Cerebellar cortex (tissue), 1 donor: ENCODE measurements around the gene PBRM1.

Experiments
- DNase-seq: peaks from one replicate; pipeline ENCODE4 v3.0.0-alpha.2; 2015; ENCODE audit warnings: low spot score

Gene PBRM1

GRCh38 chr3:52670621-52671521 is 14.8 kb downstream of the PBRM1 start:
- no peak for DNase-seq

GRCh38 chr3:52663098-52663497 is 22.6 kb downstream of the PBRM1 start:
- no peak for DNase-seq

GRCh38 chr3:52660046-52660445 is 25.7 kb downstream of the PBRM1 start:
- no peak for DNase-seq

GRCh38 chr3:52655895-52656294 is 29.8 kb downstream of the PBRM1 start:
- DNase-seq = no peak

GRCh38 chr3:52651592-52651991 is 34.1 kb downstream of the PBRM1 start:
- no peak for DNase-seq

GRCh38 chr3:52650439-52650838 is 35.3 kb downstream of the PBRM1 start:
- DNase-seq = no peak

- DNase-seq = no peak
Measured at GRCh38 chr3:52649461-52650210, 36.1 kb downstream of the PBRM1 start.

GRCh38 chr3:52645549-52645948 is 40.2 kb downstream of the PBRM1 start:
- DNase-seq = no peak

- no peak for DNase-seq
Measured at GRCh38 chr3:52636673-52637072, 49.0 kb downstream of the PBRM1 start.

- DNase-seq = no peak
Measured at GRCh38 chr3:52633786-52634185, 51.9 kb downstream of the PBRM1 start.

- no peak for DNase-seq
Measured at GRCh38 chr3:52625041-52625440, 60.7 kb downstream of the PBRM1 start.

- DNase-seq = no peak
Measured at GRCh38 chr3:52623234-52623792, 62.4 kb downstream of the PBRM1 start.

GRCh38 chr3:52620580-52620979 is 65.1 kb downstream of the PBRM1 start:
- DNase-seq = no peak

- DNase-seq = no peak
Measured at GRCh38 chr3:52615166-52615565, 70.5 kb downstream of the PBRM1 start.

- DNase-seq = no peak
Measured at GRCh38 chr3:52614689-52615088, 71.0 kb downstream of the PBRM1 start.

- no peak for DNase-seq
Measured at GRCh38 chr3:52609316-52609815, 76.3 kb downstream of the PBRM1 start.

GRCh38 chr3:52608337-52608736 is 77.4 kb downstream of the PBRM1 start:
- no peak for DNase-seq

GRCh38 chr3:52606373-52607085 is 79.2 kb downstream of the PBRM1 start:
- DNase-seq = peak; percentile 93

GRCh38 chr3:52600258-52600657 is 85.5 kb downstream of the PBRM1 start:
- DNase-seq = no peak

GRCh38 chr3:52596658-52597265 is 89.0 kb downstream of the PBRM1 start:
- DNase-seq = no peak

- no peak for DNase-seq
Measured at GRCh38 chr3:52593103-52593502, 92.6 kb downstream of the PBRM1 start.
